H1 (cell line): ENCODE results near the gene PGM2. TPM values are rescaled to one million over a fixed set of nuclear protein-coding genes. Genes with fewer than 3 reads are reported as not detected.

Experiments used
- CTCF ChIA-PET: fragments of 300-600 bp; sonication (Branson Sonifier 250); formaldehyde crosslinking; loops from one replicate; lab custom pipeline; 2021; ENCODE audit not compliant: partially characterized antibody; lab: Charles Lee
- POLR2A ChIA-PET: fragments of 300-600 bp; sonication (Branson Sonifier 250); formaldehyde crosslinking; loops from one replicate; lab custom pipeline; 2021; ENCODE audit warnings: inconsistent platforms; ENCODE audit not compliant: partially characterized antibody; lab: Charles Lee
- DNase-seq, 2 experiments: peaks; one replicate each; pipeline versions ENCODE4 v3.0.0 to v3.0.0-alpha.2; 2010 to 2022; ENCODE audit warnings: low spot score in 2 of 2, low read depth in 1 of 2, mixed read lengths in 1 of 2
- FAIRE-seq: peaks from 2 replicates; lab custom pipeline; 2011; peaks lifted over from hg19 to GRCh38; lab: Jason Lieb, UNC
- H2AFZ ChIP-seq: 2 replicates; pipeline ENCODE4 v1.8.1; 2012; ENCODE audit warnings: low read length, inconsistent platforms
- H2AK5ac ChIP-seq: 2 replicates; pipeline ENCODE4 v1.6.1; 2013; ENCODE audit warnings: low read depth, low read length
- H2BK120ac ChIP-seq: replicated peaks from 2 replicates; pipeline ENCODE3; 2013; ENCODE audit warnings: low read depth, low read length, inconsistent platforms
- H2BK12ac ChIP-seq: 2 replicates; pipeline ENCODE4 v1.6.1; 2013; ENCODE audit warnings: low read depth, low read length
- H2BK15ac ChIP-seq: 2 replicates; pipeline ENCODE4 v1.6.1; 2013; ENCODE audit warnings: low read length
- H2BK20ac ChIP-seq: 2 replicates; pipeline ENCODE4 v1.6.1; 2013; ENCODE audit warnings: low read length
- H2BK5ac ChIP-seq: 2 replicates; pipeline ENCODE4 v1.6.1; 2013; ENCODE audit warnings: low read depth, low read length
- H3K14ac ChIP-seq: 2 replicates; pipeline ENCODE4 v1.6.1; 2013; ENCODE audit warnings: inconsistent platforms; ENCODE audit not compliant: insufficient read length
- H3K18ac ChIP-seq: 2 replicates; pipeline ENCODE4 v1.6.1; 2013; ENCODE audit warnings: low read length; ENCODE audit errors: extremely low read depth
- H3K23ac ChIP-seq: 2 replicates; pipeline ENCODE4 v1.6.1; 2013; ENCODE audit warnings: inconsistent platforms; ENCODE audit not compliant: insufficient read length
- H3K23me2 ChIP-seq: 2 replicates; pipeline ENCODE4 v1.6.1; 2013; ENCODE audit warnings: low read depth, low read length
- H3K27ac ChIP-seq: 2 replicates; pipeline ENCODE4 v1.6.1; 2011; ENCODE audit warnings: low read depth, low read length, inconsistent platforms
- H3K27me3 ChIP-seq, 4 experiments: replicated peaks in 1 of 4; 1 replicate in 1 of 4; 2 replicates in 3 of 4; pipeline versions ENCODE4 v1.6.1 to v1.8.1; 2011 to 2013; ENCODE audit warnings: low read length in 3 of 4, mild to moderate bottlenecking in 3 of 4, inconsistent platforms in 2 of 4, mixed read lengths in 2 of 4, moderate library complexity in 1 of 4; ENCODE audit not compliant: control insufficient read depth in 3 of 4, insufficient read depth in 3 of 4; ENCODE audit errors: extremely low read depth in 1 of 4
- H3K36me3 ChIP-seq, 4 experiments: 2 replicates each; pipeline versions ENCODE4 v1.6.1 to v1.8.1; 2011 to 2013; ENCODE audit warnings: mild to moderate bottlenecking in 4 of 4, low read length in 3 of 4, moderate library complexity in 2 of 4, control low read depth in 1 of 4, inconsistent platforms in 1 of 4; ENCODE audit not compliant: insufficient read depth in 4 of 4, control insufficient read depth in 2 of 4
- H3K4ac ChIP-seq: replicated peaks from 2 replicates; pipeline ENCODE3; 2013; ENCODE audit warnings: low read length, low read depth, mixed read lengths, inconsistent platforms; ENCODE audit not compliant: insufficient read length
- H3K4me1 ChIP-seq, 4 experiments: replicated peaks in 1 of 4; 1 replicate in 1 of 4; 2 replicates in 3 of 4; pipeline versions ENCODE4 v1.6.1 to v1.8.1; 2011 to 2013; ENCODE audit warnings: low read length in 3 of 4, inconsistent platforms in 2 of 4, mixed read lengths in 1 of 4; ENCODE audit not compliant: insufficient read depth in 4 of 4, control insufficient read depth in 3 of 4
- H3K4me2 ChIP-seq, 2 experiments: 2 replicates each; pipeline versions ENCODE4 v1.6.1 to v1.8.1; 2011 to 2013; ENCODE audit warnings: low read depth in 2 of 2, low read length in 2 of 2, control low read depth in 1 of 2, inconsistent platforms in 1 of 2, mild to moderate bottlenecking in 1 of 2; ENCODE audit not compliant: insufficient read depth in 1 of 2
- H3K4me3 ChIP-seq, 4 experiments: fragments of 200-600, 300-600 bp in 1 of 4; sonication (generic), shearing (Covaris generic), sonication (Bioruptor Twin) in 1 of 4; 2 replicates each; pipeline versions ENCODE4 v1.5.1 to v1.8.1; 2011 to 2016; ENCODE audit warnings: low read length in 4 of 4, low read depth in 3 of 4, control low read depth in 2 of 4, inconsistent platforms in 2 of 4, mild to moderate bottlenecking in 2 of 4, mixed read lengths in 1 of 4, moderate library complexity in 1 of 4; ENCODE audit not compliant: insufficient read depth in 2 of 4; ENCODE audit errors: extremely low read depth in 1 of 4
- H3K56ac ChIP-seq: replicated peaks from 2 replicates; pipeline ENCODE3; 2013; ENCODE audit warnings: low read depth, mild to moderate bottlenecking, mixed read lengths, low read length, inconsistent platforms; ENCODE audit not compliant: insufficient read length
- H3K79me1 ChIP-seq: 2 replicates; pipeline ENCODE4 v1.6.1; 2013; ENCODE audit warnings: low read depth, low read length, control low read depth
- H3K79me2 ChIP-seq, 2 experiments: 2 replicates each; pipeline versions ENCODE4 v1.6.1 to v1.8.1; 2012 to 2013; ENCODE audit warnings: low read length in 2 of 2, mild to moderate bottlenecking in 2 of 2, inconsistent platforms in 1 of 2; ENCODE audit not compliant: insufficient read depth in 2 of 2, control insufficient read depth in 1 of 2
- H3K9ac ChIP-seq, 4 experiments: replicated peaks in 1 of 4; 1 replicate in 1 of 4; 2 replicates in 3 of 4; pipeline versions ENCODE4 v1.6.1 to v1.8.1; 2011 to 2013; ENCODE audit warnings: low read depth in 3 of 4, low read length in 3 of 4, control low read depth in 2 of 4, mild to moderate bottlenecking in 2 of 4, moderate library complexity in 2 of 4, inconsistent platforms in 1 of 4; ENCODE audit errors: extremely low read depth in 1 of 4
- H3K9me3 ChIP-seq, 2 experiments: 2 replicates each; pipeline versions ENCODE4 v1.6.1 to v1.8.1; 2012 to 2013; ENCODE audit warnings: mild to moderate bottlenecking in 2 of 2, moderate library complexity in 2 of 2, control low read depth in 1 of 2, inconsistent platforms in 1 of 2, low read depth in 1 of 2, low read length in 1 of 2, mixed read lengths in 1 of 2; ENCODE audit not compliant: insufficient read depth in 2 of 2
- H4K20me1 ChIP-seq, 2 experiments: replicated peaks in 1 of 2; 2 replicates each; pipeline versions ENCODE3 to v1.8.1; 2011 to 2013; ENCODE audit warnings: inconsistent platforms in 2 of 2, low read length in 2 of 2, mild to moderate bottlenecking in 1 of 2; ENCODE audit not compliant: insufficient read depth in 2 of 2, control insufficient read depth in 1 of 2
- H4K5ac ChIP-seq: 2 replicates; pipeline ENCODE4 v1.6.1; 2013; ENCODE audit warnings: low read length, low read depth, mixed read lengths, inconsistent platforms; ENCODE audit not compliant: insufficient read length
- H4K8ac ChIP-seq: 2 replicates; pipeline ENCODE4 v1.8.0; 2013; ENCODE audit warnings: mild to moderate bottlenecking, moderate library complexity, low read length, inconsistent platforms; ENCODE audit not compliant: insufficient read depth; ENCODE audit errors: extremely low read depth
- H4K91ac ChIP-seq: replicated peaks from 2 replicates; pipeline ENCODE3; 2013; ENCODE audit warnings: low read length, mixed read lengths, inconsistent platforms; ENCODE audit not compliant: insufficient read length
- BRCA1 ChIP-seq: IDR thresholded peaks from 2 replicates; pipeline ENCODE4 v1.6.1; 2012; ENCODE audit warnings: low read depth, low read length, improper control_type of control experiment
- WGBS, 2 experiments: shearing (Covaris generic) in 1 of 2; methylation state at CpG; one replicate each; pipeline versions ENCODE4 v1.1.6 to v1.1.7; 2013 to 2015; ENCODE audit warnings: low lambda C conversion rate in 2 of 2, mixed read lengths in 2 of 2, inconsistent platforms in 1 of 2, low coverage in 1 of 2, missing lambda C conversion rate in 1 of 2; ENCODE audit not compliant: insufficient replicate concordance in 2 of 2, insufficient coverage in 1 of 2, insufficient read length in 1 of 2; ENCODE audit errors: extremely low coverage in 1 of 2, missing lambda C conversion rate in 1 of 2; 5-methylcytosine and 5-hydroxymethylcytosine counted together
- polyA plus RNA-seq, 7 experiments: library from polyadenylated mRNA; depleted of rRNA in 3 of 7; stranded (reverse) in 5 of 7; unstranded in 2 of 7; fragments of >200 nt in 5 of 7; fragments of 200-250 nt in 2 of 7; gene quantifications; 1 replicate in 5 of 7; 2 replicates in 1 of 7; 4 replicates in 1 of 7; pipeline versions ENCODE4 v1.2.1 to v1.2.3, GENCODE V29; 2011 to 2013; ENCODE audit warnings: missing spikeins in 2 of 7, mixed read lengths in 2 of 7
- total RNA-seq: library from RNA; stranded (reverse); fragmentation: NEBNext Ultra II Directional; extraction: Animal tissue kit (Norgen Biotek cat#: 25700); gene quantifications from 2 replicates; pipeline ENCODE4 v1.2.1, GENCODE V29; 2021

The PGM2 gene
- total and polyA plus RNA-seq, 2 of the 8 experiments (the other 6 are each of a cell fraction or from before 2014, with no cell fraction given), result 7.7 to 38.0 TPM

- Histone ChIP-seq H3K79me1 (no peaks in the 10 kb centered on the region), H3K27ac (no peak overlapping the region), H3K23me2 (no peaks in the 10 kb centered on the region), H2AFZ (no peak overlapping the region), H4K91ac (no peak overlapping the region), H3K23ac (no peak overlapping the region), H3K9me3 (no peaks in the 10 kb centered on the region), H3K4me3 (no peak overlapping the region), H3K4me1 (no peaks in the 10 kb centered on the region), H2BK15ac (no peak overlapping the region), H4K20me1 (no peaks in the 10 kb centered on the region), H2BK120ac (no peak overlapping the region), H2BK5ac (no peak overlapping the region), H3K79me2 (no peaks in the 10 kb centered on the region), H2AK5ac (no peak overlapping the region), H2BK12ac (no peak overlapping the region), H4K5ac (no peak overlapping the region), H3K36me3 (no peaks in the 10 kb centered on the region), H3K4me2 (no peak overlapping the region), H4K8ac (no peak overlapping the region), H2BK20ac (no peak overlapping the region), H3K14ac (no peak overlapping the region), H3K4ac (no peak overlapping the region), H3K56ac (no peak overlapping the region), H3K18ac (no peak overlapping the region), H3K27me3 (no peaks in the 10 kb centered on the region), H3K9ac (no peak overlapping the region)
- no peak for TF ChIP-seq BRCA1
- POLR2A ChIA-PET, result no interaction called here
- DNase-seq (no peak), FAIRE-seq (no peak)
- 82% methylated on average over 1 of the region's 1 CpG; no CpG with 5 or more reads in 1 of the 2 experiments for WGBS, 2 experiments
- CTCF ChIA-PET, result no interaction called here
Measured at GRCh38 chr4:37872310-37872988, 46.0 kb downstream of the PGM2 start.
